Neutrophil (primary cell): ENCODE results near the gene TAF1C.

ENCODE experiments used
- H3K27ac ChIP-seq: fragments of 200-600 bp; sonication (generic); 2 replicates; pipeline ENCODE4 v1.5.1; 2016; ENCODE audit warnings: mild to moderate bottlenecking, moderate library complexity
- H3K27me3 ChIP-seq: fragments of 200-600 bp; sonication (generic); 2 replicates; pipeline ENCODE4 v1.6.0; 2016; ENCODE audit warnings: mild to moderate bottlenecking
- H3K36me3 ChIP-seq: fragments of 200-600 bp; sonication (generic); 2 replicates; pipeline ENCODE4 v1.5.1; 2017
- H3K4me1 ChIP-seq, 2 experiments: fragments of 200-600 bp in 1 of 2; sonication (generic) in 1 of 2; 1 replicate in 1 of 2; 2 replicates in 1 of 2; pipeline versions ENCODE4 v1.5.1 to v1.6.1; 2013 to 2016; ENCODE audit warnings: low read depth in 1 of 2, low read length in 1 of 2, mild to moderate bottlenecking in 1 of 2, moderate library complexity in 1 of 2; ENCODE audit not compliant: control insufficient read depth in 1 of 2, insufficient read depth in 1 of 2
- H3K4me3 ChIP-seq, 2 experiments: fragments of 200-600 bp in 1 of 2; sonication (generic) in 1 of 2; 1 replicate in 1 of 2; 2 replicates in 1 of 2; pipeline ENCODE4 v1.5.1; 2013 to 2016; ENCODE audit warnings: low read depth in 1 of 2, low read length in 1 of 2, mild to moderate bottlenecking in 1 of 2, moderate library complexity in 1 of 2
- H3K9me3 ChIP-seq: fragments of 200-600 bp; sonication (generic); 2 replicates; pipeline ENCODE4 v1.5.1; 2016
- TF ChIP-seq, protein P1 (sequence below): fragments of 200-600 bp; sonication (generic); IDR thresholded peaks from 2 replicates; pipeline ENCODE4 v1.5.1; 2016; ENCODE audit warnings: antibody characterized with exemption

TAF1C gene

DNA sequence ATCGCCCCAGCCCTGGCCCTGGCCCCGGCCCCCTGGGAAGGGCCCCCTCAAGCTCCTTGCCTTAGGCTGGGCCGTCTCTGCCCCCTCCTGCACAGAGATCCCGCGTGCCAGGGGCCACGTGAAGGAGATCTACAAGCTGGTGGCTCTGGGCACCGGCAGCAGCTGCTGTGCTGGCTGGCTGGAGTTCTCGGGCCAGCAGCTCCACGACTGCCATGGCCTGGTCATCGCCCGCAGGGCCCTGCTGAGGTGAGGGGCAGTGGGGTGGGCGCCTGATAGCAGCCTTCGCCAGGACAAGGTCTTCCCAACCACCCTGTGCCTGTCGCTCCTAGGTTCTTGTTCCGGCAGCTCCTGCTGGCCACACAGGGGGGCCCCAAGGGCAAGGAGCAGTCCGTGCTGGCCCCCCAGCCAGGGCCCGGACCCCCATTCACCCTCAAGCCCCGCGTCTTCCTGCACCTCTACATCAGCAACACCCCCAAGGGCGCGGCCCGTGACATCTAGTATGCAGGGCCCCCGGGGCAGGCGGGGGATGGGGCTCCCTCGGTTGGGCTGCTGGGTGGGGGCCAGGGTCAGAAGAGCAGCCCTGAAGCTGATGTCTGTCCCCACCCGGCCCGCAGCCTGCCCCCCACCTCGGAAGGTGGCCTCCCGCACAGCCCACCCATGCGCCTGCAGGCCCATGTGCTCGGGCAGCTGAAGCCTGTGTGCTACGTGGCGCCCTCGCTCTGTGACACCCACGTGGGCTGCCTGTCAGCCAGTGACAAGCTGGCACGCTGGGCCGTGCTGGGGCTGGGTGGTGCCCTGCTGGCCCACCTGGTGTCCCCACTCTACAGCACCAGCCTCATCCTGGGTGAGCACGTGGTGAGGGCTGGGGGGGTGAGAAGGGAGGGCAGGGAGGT, 8.6 kb upstream of the TAF1C start:
- no peaks in the 10 kb centered on the region for H3K9me3 ChIP-seq
- no peaks in the 10 kb centered on the region for H3K36me3 ChIP-seq
- no peak overlapping the region for H3K4me3 ChIP-seq
- H3K27me3 ChIP-seq: peaks cover 19% of the 10 kb centered on the region
- peaks cover 6 to 11% of the 10 kb centered on the region in 2 experiments for H3K4me1 ChIP-seq
- TF ChIP-seq, protein P1, sequence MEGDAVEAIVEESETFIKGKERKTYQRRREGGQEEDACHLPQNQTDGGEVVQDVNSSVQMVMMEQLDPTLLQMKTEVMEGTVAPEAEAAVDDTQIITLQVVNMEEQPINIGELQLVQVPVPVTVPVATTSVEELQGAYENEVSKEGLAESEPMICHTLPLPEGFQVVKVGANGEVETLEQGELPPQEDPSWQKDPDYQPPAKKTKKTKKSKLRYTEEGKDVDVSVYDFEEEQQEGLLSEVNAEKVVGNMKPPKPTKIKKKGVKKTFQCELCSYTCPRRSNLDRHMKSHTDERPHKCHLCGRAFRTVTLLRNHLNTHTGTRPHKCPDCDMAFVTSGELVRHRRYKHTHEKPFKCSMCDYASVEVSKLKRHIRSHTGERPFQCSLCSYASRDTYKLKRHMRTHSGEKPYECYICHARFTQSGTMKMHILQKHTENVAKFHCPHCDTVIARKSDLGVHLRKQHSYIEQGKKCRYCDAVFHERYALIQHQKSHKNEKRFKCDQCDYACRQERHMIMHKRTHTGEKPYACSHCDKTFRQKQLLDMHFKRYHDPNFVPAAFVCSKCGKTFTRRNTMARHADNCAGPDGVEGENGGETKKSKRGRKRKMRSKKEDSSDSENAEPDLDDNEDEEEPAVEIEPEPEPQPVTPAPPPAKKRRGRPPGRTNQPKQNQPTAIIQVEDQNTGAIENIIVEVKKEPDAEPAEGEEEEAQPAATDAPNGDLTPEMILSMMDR: no peak
- no peak overlapping the region for H3K27ac ChIP-seq

DNA sequence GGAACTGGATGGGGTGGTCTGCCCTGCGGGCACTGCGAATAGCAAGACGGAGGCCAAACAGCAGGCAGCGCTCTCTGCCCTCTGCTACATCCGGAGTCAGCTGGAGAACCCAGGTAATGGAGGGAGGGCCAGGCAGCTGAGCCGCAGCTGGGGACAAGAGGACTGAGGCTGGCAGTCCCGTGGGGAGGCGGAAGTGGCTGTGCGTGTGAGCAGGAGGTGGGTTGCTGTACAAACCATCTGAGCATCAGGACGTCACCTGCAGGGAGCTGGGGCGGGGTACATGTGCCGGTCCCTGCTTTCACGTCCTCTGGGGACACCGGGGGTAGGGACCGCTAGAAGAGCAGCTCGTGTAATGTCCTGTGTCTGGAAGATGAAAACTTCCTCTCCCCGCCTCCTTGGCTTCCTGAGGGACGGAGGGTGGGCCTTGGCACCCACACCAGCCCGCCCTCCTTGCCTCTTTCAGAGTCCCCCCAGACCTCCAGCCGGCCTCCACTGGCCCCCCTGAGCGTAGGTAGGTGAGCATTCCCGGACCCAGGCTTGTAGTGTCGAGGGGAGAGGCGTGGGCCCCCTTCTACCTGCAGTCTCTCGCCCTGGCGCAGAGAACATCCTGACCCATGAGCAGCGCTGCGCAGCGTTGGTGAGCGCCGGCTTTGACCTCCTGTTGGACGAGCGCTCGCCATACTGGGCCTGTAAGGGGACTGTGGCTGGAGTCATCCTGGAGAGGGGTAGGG, 7.8 kb upstream of the TAF1C start:
- Histone ChIP-seq H3K9me3 (no peaks in the 10 kb centered on the region), H3K27ac (no peak overlapping the region), H3K4me1 (peaks cover 2 to 7% of the 10 kb centered on the region in 2 experiments), H3K27me3 (peaks cover 19% of the 10 kb centered on the region), H3K4me3 (no peak overlapping the region), H3K36me3 (no peaks in the 10 kb centered on the region)
- TF ChIP-seq, protein P1: no peak

DNA sequence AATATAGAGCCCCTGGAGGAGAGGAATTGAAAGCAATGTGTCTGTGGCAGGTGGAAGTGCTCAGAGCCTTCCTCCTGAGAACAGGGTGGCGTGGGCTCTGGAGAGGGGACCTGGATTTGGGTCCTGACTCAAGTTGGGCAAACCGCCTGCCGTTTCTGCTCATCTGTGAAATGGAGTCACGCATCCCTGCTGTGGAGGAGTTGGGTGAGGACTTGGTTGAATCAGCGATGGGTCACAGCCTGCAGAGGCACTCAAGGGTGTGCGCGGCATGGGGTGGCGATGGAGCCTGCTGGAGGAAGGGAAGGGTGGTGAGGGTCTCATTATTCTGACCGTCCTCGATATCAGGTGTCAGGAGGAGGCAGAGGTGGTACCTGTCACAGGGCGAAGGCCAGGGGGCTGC, 7.2 kb upstream of the TAF1C start:
- H3K4me1 ChIP-seq: peaks cover 0 to under 1% of the 10 kb centered on the region in 2 experiments
- no peak overlapping the region for H3K4me3 ChIP-seq
- no peaks in the 10 kb centered on the region for H3K36me3 ChIP-seq
- TF ChIP-seq, protein P1: no peak
- no peaks in the 10 kb centered on the region for H3K9me3 ChIP-seq
- H3K27ac ChIP-seq: no peak overlapping the region
- H3K27me3 ChIP-seq: peaks cover 19% of the 10 kb centered on the region

DNA sequence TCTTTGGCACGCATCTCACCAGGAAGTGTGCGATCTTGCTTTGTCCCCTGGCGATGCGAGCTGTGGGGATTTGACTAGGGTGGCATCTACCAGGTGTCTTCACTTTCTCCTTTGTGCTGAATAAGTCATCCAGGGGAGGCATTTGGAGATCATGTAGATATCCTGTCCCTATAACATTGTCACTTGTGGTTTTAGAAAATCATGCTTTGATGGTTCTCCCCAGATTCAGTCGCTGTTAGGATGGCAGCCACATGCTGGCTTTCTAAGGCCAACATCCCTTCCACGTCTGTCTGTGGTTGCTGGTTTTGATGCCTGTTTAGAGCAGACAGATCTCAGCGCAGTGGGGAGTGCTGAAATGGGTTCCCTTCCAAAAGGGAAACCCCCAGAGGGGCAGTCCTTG, 6.6 kb upstream of the TAF1C start:
- TF ChIP-seq, protein P1: no peak
- Histone ChIP-seq H3K9me3 (no peaks in the 10 kb centered on the region), H3K4me3 (no peak overlapping the region), H3K27ac (no peak overlapping the region), H3K27me3 (peaks cover 19% of the 10 kb centered on the region), H3K4me1 (no peaks in the 10 kb centered on the region), H3K36me3 (no peaks in the 10 kb centered on the region)

DNA sequence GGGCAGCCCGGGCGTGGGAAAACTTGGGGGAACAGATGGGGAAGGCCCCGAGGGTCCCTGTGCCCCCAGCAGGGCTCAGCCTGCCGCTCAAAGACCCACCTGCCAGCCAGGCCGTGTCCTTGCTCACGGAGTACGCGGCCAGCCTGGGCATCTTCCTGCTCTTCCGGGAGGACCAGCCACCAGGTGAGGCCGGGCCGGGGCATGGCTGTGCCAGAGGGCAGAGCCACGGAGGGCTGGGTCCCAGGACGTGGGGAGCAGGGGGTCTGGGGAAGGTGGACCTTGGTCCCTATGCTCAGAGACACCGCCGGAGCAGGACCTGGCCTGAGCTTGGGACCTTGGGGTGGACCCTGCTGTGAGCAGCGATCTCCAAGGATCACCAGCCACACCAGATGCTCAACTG, 4.6 kb upstream of the TAF1C start:
- Histone ChIP-seq H3K27ac (no peak overlapping the region), H3K9me3 (no peaks in the 10 kb centered on the region), H3K4me1 (peaks cover 4 to 6% of the 10 kb centered on the region in 2 experiments), H3K27me3 (peaks cover 19% of the 10 kb centered on the region), H3K36me3 (no peaks in the 10 kb centered on the region), H3K4me3 (no peak overlapping the region)
- TF ChIP-seq, protein P1: no peak
